Peyer's patch (tissue), 4 donors: Measurements from ENCODE around the gene HIC2. TPM values are rescaled to one million over a fixed set of nuclear protein-coding genes. Genes with fewer than 3 reads are reported as not detected.

ENCODE experiments used
- DNase-seq, 3 donors: peaks; one replicate each; pipeline ENCODE4 v3.0.0-alpha.2; 2017 to 2019
- H3K27ac ChIP-seq, 4 donors: fragments of 200-600 bp; sonication (generic); one replicate each; pipeline ENCODE4 v1.5.1; 2016 to 2019
- H3K27me3 ChIP-seq, 2 donors: fragments of 200-600 bp; sonication (generic); one replicate each; pipeline ENCODE4 v1.5.1; 2019
- H3K36me3 ChIP-seq, 3 donors: fragments of 200-600 bp; sonication (generic); one replicate each; pipeline ENCODE4 v1.5.1; 2016 to 2019
- H3K4me1 ChIP-seq, 4 donors: fragments of 200-600 bp; sonication (generic); one replicate each; pipeline ENCODE4 v1.5.1; 2016 to 2019
- H3K4me3 ChIP-seq, 4 donors: fragments of 200-600 bp; sonication (generic); 1 replicate in 3 of 4; 2 replicates in 1 of 4; pipeline ENCODE4 v1.5.1; 2016 to 2019; ENCODE audit warnings: mild to moderate bottlenecking in 1 of 4
- H3K9me3 ChIP-seq, 4 donors: fragments of 200-600 bp; sonication (generic); one replicate each; pipeline ENCODE4 v1.5.1; 2016 to 2019; ENCODE audit warnings: mild to moderate bottlenecking in 1 of 4
- POLR2A ChIP-seq, 2 donors: fragments of 450-650 bp; IDR thresholded peaks; one replicate each; pipeline ENCODE4 v1.5.1; 2017; ENCODE audit warnings: antibody characterized with exemption in 2 of 2, mild to moderate bottlenecking in 2 of 2, moderate library complexity in 2 of 2
- total RNA-seq, 4 donors: library from RNA; depleted of rRNA; stranded (reverse); fragments of >200 nt; gene quantifications; one replicate each; pipeline ENCODE4 v1.1.0, GENCODE V29; 2016
- TF ChIP-seq, protein P1 (sequence below), 6 experiments: fragments of 450-650 bp in 4 of 6; fragments of 200-600 bp in 2 of 6; sonication (generic) in 1 of 6; IDR thresholded peaks; one replicate each; pipeline ENCODE4 v1.5.1; 2017 to 2019; ENCODE audit warnings: antibody characterized with exemption in 6 of 6, mild to moderate bottlenecking in 3 of 6, moderate library complexity in 1 of 6

The HIC2 gene
- total RNA-seq, 4 donors from 2014 or later: 5.0 to 9.5 (median 7.4) TPM

DNA sequence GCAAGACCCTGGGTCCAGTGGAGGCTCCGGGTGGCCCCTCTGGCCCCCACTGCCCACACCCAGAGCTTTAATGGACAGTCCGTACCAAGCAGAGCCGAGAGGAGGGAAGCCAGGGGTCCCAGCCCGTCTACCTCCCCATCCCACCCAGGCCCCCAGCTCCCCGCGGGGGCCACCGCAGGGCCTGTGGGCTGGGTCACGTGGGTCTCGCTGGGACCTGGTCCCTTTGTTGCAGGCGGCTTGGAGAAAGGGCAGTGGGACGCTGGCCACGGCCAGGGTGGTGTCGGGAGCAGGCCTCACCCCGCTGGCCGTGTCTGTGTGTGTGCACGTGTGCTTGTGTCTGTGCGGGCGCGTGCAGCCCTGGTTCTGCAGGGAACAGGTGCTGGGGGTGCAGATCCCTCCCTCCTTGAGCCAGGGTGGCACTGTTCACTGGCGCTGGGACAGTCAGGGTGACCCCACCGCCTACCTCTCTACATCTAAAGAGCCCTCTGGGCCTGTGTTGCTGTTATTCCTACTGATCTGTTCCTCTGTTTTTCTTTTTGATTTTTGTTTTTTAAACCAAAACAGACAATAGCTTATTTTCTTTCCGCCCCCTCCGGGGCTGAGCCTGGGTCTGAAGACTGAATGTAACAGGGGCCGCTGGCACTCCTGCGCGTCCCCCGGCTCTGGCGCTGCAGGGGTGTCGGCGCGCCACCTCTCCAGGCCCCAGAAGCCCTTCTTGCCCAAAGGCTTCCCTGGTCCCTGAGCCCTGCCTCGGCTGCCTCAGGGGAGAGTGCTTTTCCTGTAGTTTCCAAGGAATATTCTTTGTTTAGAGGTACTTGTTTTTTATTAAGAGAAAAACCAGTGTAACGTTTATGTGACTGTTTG lies 29.9 kb downstream of the HIC2 start:
- no peaks in the 10 kb centered on the region for H3K4me1 ChIP-seq
- no peaks in the 10 kb centered on the region for H3K27me3 ChIP-seq
- no peaks in the 10 kb centered on the region for H3K9me3 ChIP-seq
- peaks cover 0 to 28% (median 0%) of the 10 kb centered on the region in 3 donors for H3K36me3 ChIP-seq
- DNase-seq: peak in 1 of 3 donors; percentile 35
- H3K27ac ChIP-seq: no peak overlapping the region
- no peak overlapping the region for H3K4me3 ChIP-seq
- TF ChIP-seq POLR2A (IDR thresholded peaks at IDR 0.05): no peak
- TF ChIP-seq, protein P1, sequence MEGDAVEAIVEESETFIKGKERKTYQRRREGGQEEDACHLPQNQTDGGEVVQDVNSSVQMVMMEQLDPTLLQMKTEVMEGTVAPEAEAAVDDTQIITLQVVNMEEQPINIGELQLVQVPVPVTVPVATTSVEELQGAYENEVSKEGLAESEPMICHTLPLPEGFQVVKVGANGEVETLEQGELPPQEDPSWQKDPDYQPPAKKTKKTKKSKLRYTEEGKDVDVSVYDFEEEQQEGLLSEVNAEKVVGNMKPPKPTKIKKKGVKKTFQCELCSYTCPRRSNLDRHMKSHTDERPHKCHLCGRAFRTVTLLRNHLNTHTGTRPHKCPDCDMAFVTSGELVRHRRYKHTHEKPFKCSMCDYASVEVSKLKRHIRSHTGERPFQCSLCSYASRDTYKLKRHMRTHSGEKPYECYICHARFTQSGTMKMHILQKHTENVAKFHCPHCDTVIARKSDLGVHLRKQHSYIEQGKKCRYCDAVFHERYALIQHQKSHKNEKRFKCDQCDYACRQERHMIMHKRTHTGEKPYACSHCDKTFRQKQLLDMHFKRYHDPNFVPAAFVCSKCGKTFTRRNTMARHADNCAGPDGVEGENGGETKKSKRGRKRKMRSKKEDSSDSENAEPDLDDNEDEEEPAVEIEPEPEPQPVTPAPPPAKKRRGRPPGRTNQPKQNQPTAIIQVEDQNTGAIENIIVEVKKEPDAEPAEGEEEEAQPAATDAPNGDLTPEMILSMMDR (IDR thresholded peaks at IDR 0.05): no peak

- Histone ChIP-seq H3K4me1 (no peaks in the 10 kb centered on the region), H3K27ac (no peak overlapping the region), H3K27me3 (no peaks in the 10 kb centered on the region), H3K36me3 (peaks cover 0 to 28% (median 0%) of the 10 kb centered on the region in 3 donors), H3K4me3 (no peak overlapping the region), H3K9me3 (no peaks in the 10 kb centered on the region)
- peak in 1 of 3 donors; percentile 36 for DNase-seq
- TF ChIP-seq, protein P1 (IDR thresholded peaks at IDR 0.05): no peak
Measured at GRCh38 chr22:21447694-21448402, 30.7 kb downstream of the HIC2 start.

- no peak overlapping the region for H3K4me3 ChIP-seq
- peak in 1 of 3 donors; percentile 39 for DNase-seq
- H3K27me3 ChIP-seq: no peaks in the 10 kb centered on the region
- H3K4me1 ChIP-seq: no peaks in the 10 kb centered on the region
- no peak overlapping the region for H3K27ac ChIP-seq
- H3K9me3 ChIP-seq: no peaks in the 10 kb centered on the region
- TF ChIP-seq POLR2A (IDR thresholded peaks at IDR 0.05): no peak
- TF ChIP-seq, protein P1 (IDR thresholded peaks at IDR 0.05): no peak
- peaks cover 0 to 28% (median 0%) of the 10 kb centered on the region in 3 donors for H3K36me3 ChIP-seq
Measured at GRCh38 chr22:21448627-21449416, 31.7 kb downstream of the HIC2 start.

DNA sequence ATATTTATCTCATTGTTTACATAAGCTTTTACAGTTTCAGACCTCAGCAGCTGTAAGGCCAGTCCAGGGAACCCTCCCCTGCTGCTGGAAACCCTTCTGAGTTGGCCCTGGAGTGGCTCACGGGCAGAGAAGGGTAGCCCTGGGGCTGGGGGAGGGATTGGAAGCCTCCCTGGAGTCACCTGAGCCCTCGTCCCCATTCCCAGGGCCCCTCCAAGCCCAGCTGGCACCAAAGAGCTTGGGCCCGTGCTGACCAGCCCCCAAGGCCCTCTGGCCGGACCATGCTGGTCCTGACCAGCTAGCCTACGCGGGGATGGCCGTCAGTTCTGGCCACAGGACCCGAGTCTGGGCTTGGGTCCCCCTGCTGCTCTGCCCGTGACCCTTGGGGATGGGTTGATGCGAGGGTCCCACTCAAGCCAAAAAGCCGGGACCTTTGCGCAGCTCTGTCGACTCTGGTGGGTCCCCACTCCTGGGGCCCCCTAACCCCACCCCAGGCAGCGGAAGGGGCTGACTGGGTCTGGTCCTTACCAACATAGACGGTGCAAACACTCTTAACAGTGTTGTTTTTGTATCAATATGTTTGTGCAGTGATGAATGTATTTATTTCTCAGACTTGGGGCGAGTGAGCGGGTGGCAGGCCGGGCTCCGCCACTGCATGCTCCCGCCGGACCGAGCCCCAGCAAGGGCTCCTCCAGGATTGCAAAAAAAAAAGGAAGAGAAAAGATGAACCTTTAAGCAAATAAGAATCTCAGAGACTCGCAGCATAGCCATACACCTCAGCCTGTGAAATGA lies 32.6 kb downstream of the HIC2 start:
- H3K27ac ChIP-seq: no peak overlapping the region
- H3K4me1 ChIP-seq: no peaks in the 10 kb centered on the region
- no peaks in the 10 kb centered on the region for H3K9me3 ChIP-seq
- H3K4me3 ChIP-seq: no peak overlapping the region
- no peaks in the 10 kb centered on the region for H3K27me3 ChIP-seq
- no peak for TF ChIP-seq POLR2A (IDR thresholded peaks at IDR 0.05)
- TF ChIP-seq, protein P1 (IDR thresholded peaks at IDR 0.05): no peak
- peak in 1 of 3 donors; percentile 34 for DNase-seq
- peaks cover 0 to 27% (median 0%) of the 10 kb centered on the region in 3 donors for H3K36me3 ChIP-seq
